ENCODE measurements around the gene INPP5D. TPM values are rescaled to one million over a fixed set of nuclear protein-coding genes. Genes with fewer than 3 reads are reported as not detected.
"Not testable (repeated sequence)": the region's sequence is repeated elsewhere in the genome, so short reads cannot be mapped to it uniquely, and the experiment has no call there.

INPP5D gene
- total and polyA plus RNA-seq, 3 donors from 2014 or later = 5.7 to 12.7 (median 11.2) TPM

DNA sequence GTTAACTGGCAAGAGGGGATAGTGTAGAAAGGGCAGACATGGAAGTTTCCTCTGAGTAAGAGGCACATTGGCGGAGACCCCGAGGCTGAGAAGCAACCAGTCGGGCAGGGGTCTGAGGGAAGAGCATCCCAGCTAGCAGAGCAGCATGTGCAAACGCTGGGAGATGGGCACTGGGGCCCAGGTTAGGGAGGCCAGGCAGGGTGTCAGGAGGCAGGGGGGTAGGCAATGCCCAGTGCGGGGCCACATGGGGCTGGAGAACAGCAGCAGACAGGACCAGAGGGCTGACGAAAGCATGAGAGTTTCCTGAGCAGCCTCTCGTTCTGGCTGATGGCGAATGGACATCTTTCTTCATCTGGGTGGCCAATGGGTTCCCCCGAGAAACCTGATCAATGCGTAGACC, 88.2 kb downstream of the INPP5D start:
- no peak for TF ChIP-seq POLR2A (IDR thresholded peaks at IDR 0.05)
- TF ChIP-seq, protein P1, sequence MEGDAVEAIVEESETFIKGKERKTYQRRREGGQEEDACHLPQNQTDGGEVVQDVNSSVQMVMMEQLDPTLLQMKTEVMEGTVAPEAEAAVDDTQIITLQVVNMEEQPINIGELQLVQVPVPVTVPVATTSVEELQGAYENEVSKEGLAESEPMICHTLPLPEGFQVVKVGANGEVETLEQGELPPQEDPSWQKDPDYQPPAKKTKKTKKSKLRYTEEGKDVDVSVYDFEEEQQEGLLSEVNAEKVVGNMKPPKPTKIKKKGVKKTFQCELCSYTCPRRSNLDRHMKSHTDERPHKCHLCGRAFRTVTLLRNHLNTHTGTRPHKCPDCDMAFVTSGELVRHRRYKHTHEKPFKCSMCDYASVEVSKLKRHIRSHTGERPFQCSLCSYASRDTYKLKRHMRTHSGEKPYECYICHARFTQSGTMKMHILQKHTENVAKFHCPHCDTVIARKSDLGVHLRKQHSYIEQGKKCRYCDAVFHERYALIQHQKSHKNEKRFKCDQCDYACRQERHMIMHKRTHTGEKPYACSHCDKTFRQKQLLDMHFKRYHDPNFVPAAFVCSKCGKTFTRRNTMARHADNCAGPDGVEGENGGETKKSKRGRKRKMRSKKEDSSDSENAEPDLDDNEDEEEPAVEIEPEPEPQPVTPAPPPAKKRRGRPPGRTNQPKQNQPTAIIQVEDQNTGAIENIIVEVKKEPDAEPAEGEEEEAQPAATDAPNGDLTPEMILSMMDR (IDR thresholded peaks at IDR 0.05) = no peak

DNA sequence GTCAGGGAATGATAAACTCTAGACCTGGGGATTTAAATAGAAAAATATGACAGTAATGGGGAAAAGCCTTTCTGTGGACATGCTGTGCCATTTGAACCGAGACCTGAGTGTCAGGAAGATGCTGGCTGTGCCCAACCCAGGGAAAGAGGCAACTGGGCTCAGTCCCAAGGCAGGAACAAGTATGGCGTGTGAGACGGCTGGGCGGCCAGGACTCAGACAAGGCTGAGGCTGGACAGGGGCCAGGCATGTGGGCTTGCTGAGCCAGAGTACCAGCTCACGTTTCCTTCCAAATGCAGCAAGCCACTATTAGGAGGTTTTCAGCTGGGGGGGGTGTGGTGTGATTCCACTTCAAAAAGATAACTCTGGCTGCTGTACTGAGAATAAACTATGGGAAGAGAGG, 92.4 kb downstream of the INPP5D start:
- WGBS, 2 donors = 39 to 40% methylated on average over 5 of the region's 5 CpGs
- TF ChIP-seq, protein P1 (IDR thresholded peaks at IDR 0.05) = no peak
- TF ChIP-seq POLR2A (IDR thresholded peaks at IDR 0.05) = no peak
- no peaks in the 10 kb centered on the region for H3K9me3 ChIP-seq
- no peaks in the 10 kb centered on the region for H3K27me3 ChIP-seq
- intact Hi-C loops (cut with DNase I; ENCODE audit: low total_unique reads) = no loop called here
- no peaks in the 10 kb centered on the region for H3K4me1 ChIP-seq
- peak; percentile 40 for DNase-seq
- no peak overlapping the region for H3K4me3 ChIP-seq
- no peak overlapping the region for H3K27ac ChIP-seq
- no peaks in the 10 kb centered on the region for H3K36me3 ChIP-seq (ENCODE audit: low read depth, missing control alignments)

More for the DNA sequence above, 88.2 kb downstream of the INPP5D start:
- Histone ChIP-seq H3K4me3 (no peak overlapping the region), H3K27me3 (no peaks in the 10 kb centered on the region), H3K36me3 (ENCODE audit: low read depth, missing control alignments) (no peaks in the 10 kb centered on the region), H3K9me3 (no peaks in the 10 kb centered on the region), H3K27ac (no peak overlapping the region), H3K4me1 (no peaks in the 10 kb centered on the region)
- intact Hi-C loops (cut with DNase I; ENCODE audit: low total_unique reads) = no loop called here
- no peak for DNase-seq
- 83 to 88% methylated on average over 10 of the region's 10 CpGs for WGBS, 2 donors

DNA sequence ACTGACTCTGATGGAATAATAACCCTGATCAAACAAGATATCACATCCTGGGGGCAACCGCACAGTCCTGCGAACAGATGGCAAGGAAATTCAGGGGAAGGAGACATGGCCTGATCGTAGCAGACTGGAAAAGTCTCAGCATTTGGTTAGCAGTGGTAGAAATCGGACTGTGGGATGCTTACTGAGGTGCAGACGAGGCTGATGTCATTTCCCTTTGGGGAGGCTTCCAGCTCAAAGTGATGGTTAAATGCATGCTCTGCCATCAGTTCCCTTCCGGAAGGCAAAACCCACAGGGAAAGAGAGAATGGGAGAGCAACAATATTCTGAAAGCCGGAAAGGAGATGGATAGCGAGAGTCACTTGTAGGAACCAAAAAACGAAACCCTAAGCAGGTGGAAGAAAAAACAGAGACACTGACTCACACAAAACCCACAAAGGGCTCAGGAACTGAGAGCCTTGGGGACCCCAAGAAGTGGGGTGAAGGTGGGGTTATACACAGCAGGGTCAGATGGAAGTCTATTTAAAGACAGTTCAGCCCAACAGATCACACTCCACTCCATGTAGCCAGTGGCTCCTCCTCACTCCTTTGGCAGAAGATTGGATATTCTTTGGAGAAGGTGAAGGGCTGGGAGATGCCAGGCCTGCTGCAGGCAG, 93.1 kb downstream of the INPP5D start:
- intact Hi-C loops (cut with DNase I; ENCODE audit: low total_unique reads) = no loop called here
- H3K4me1 ChIP-seq = no peaks in the 10 kb centered on the region
- H3K27ac ChIP-seq = no peak overlapping the region
- H3K27me3 ChIP-seq = no peaks in the 10 kb centered on the region
- 82 to 90% methylated on average over 9 of the region's 9 CpGs for WGBS, 2 donors
- H3K9me3 ChIP-seq = no peaks in the 10 kb centered on the region
- H3K36me3 ChIP-seq (ENCODE audit: low read depth, missing control alignments) = no peaks in the 10 kb centered on the region
- DNase-seq = no peak
- TF ChIP-seq POLR2A (IDR thresholded peaks at IDR 0.05) = no peak
- TF ChIP-seq, protein P1 (IDR thresholded peaks at IDR 0.05) = no peak
- no peak overlapping the region for H3K4me3 ChIP-seq

DNA sequence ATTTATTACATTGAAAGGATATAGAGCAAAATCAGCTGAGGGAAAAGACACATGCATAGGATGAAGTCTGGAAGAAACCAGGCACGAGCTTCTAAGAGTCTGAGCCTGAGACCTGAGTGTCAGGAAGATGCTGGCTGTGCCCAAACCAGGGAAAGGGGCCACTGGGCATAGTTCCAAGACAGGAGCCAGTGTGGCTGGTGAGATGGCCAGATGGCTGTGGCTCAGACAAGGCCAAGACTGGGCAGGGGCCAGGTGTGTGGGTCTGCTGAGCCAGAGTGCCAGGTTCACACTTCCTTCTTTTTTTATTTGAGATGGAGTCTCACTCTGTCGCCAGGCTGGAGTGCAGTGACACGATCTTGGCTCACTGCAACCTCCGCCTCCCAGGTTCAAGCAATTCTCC, 95.9 kb downstream of the INPP5D start:
- DNase-seq = no peak
- WGBS, 2 donors = 95 to 100% methylated on average over 2 to 4 of the region's 4 CpGs
- Histone ChIP-seq H3K9me3 (no peaks in the 10 kb centered on the region), H3K4me1 (no peaks in the 10 kb centered on the region), H3K36me3 (ENCODE audit: low read depth, missing control alignments) (no peaks in the 10 kb centered on the region), H3K27me3 (no peaks in the 10 kb centered on the region), H3K27ac (no peak overlapping the region), H3K4me3 (no peak overlapping the region)
- no peak for TF ChIP-seq POLR2A (IDR thresholded peaks at IDR 0.05)
- TF ChIP-seq, protein P1 (IDR thresholded peaks at IDR 0.05) = no peak
- intact Hi-C loops (cut with DNase I; ENCODE audit: low total_unique reads) = no loop called here

DNA sequence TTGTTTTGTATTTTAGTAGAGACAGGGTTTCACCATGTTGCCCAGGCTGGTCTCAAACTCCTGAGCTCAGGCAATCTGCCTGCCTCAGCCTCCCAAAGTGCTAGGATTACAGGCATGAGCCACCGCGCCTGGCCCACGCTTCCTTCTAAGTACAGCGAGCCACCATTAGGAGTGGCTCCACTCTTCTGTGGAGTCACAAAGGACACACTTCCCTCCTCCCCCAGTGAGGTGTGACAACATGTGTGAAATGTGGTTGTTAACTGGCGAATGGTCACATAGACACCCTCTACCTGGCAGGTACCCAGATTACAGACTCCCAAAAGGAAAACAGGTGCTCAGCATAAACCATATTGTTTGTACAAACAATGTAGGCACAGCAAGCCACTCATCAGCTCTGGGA, 96.3 kb downstream of the INPP5D start:
- H3K27ac ChIP-seq; H3K4me1 ChIP-seq; H3K27me3 ChIP-seq; intact Hi-C loops (cut with DNase I; ENCODE audit: low total_unique reads); H3K36me3 ChIP-seq (ENCODE audit: low read depth, missing control alignments); H3K4me3 ChIP-seq; DNase-seq; H3K9me3 ChIP-seq: not testable (repeated sequence)
- WGBS, 2 donors = 83 to 98% methylated on average over 5 of the region's 5 CpGs

Measured in testis (tissue), 3 donors.